ENCODE data around the gene NAA25.

The NAA25 gene

DNA sequence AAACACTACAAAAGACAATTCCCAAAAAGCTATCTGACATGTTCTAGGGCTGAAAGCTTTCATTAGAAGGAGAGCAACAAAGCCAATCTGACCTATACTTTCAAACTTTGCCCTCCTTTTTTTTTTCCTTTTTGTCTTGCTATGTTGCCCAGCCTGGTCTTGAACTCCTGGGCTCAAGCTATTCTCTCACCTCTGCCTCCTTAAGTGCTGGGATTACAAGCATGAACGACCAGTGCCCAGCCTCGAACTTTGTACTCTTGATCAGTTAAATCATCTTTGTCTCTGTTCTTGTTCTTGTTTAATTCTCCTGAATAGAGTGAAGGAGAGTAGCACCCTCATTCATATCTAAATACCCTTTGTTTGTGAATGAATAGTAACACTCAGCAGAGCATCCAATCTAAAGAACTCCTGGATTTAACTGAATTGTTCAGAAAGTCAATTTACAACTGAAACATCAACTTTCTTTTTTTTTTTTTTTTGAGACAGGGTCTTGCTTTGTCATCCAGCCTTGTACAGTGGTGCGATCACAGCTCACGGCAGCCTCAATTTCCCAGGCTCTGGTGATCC lies 73.3 kb downstream of the NAA25 start:
- H3K9me3 Mint-ChIP-seq, result no peaks in the 10 kb centered on the region
- peaks cover 25% of the 10 kb centered on the region for H3K36me3 Mint-ChIP-seq
- H3K27me3 Mint-ChIP-seq, result no peaks in the 10 kb centered on the region
- H3K27ac Mint-ChIP-seq, result peak overlapping the region; percentile 30
- H3K4me3 Mint-ChIP-seq, result no peak overlapping the region
- H3K4me1 Mint-ChIP-seq, result no peaks in the 10 kb centered on the region

DNA sequence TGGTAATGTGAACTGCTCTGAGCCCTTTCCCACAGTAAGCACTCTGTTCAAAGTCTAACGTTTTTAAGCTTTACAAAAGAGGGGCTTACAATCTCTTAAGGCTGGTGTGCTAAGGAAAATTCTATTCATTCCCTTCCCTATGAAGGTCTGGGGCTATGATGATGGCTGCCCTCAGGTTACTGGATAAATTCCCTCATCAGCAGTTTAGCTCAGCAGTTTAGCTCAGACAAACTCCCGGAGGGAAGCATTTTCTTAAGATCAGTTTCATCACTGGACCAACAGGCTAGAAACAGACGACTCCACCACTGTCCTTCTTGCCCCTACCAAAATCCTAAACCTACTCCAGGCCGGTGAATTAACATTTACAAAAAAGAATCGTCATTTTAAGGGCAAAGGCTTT lies 76.3 kb downstream of the NAA25 start:
- Mint-ChIP-seq H3K9me3 (no peaks in the 10 kb centered on the region), H3K36me3 (peaks cover 25% of the 10 kb centered on the region), H3K4me1 (peaks cover 8% of the 10 kb centered on the region), H3K4me3 (no peak overlapping the region), H3K27me3 (no peaks in the 10 kb centered on the region), H3K27ac (no peak overlapping the region)

DNA sequence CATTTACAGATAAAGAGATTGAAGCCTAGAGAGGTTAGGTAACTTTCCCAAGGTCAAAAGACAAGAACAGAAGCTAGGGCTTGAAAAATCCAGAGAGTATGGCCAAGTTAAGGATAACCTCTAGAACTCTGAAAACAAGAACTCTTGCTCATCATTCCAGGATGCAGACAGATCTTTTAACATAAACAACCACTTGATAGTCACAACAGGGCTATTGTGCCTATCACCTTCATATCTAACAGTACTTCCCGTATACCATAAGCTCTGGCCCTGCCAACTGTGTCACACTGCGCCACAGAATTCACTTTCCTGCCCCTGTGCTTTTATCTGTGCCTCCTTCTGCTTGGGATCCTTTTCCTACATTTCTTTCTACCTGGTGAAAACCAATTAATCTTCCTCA lies 77.1 kb downstream of the NAA25 start:
- Mint-ChIP-seq H3K36me3 (peaks cover 24% of the 10 kb centered on the region), H3K27ac (peak overlapping the region; percentile 7), H3K9me3 (no peaks in the 10 kb centered on the region), H3K4me1 (peaks cover 13% of the 10 kb centered on the region), H3K27me3 (no peaks in the 10 kb centered on the region), H3K4me3 (no peak overlapping the region)

DNA sequence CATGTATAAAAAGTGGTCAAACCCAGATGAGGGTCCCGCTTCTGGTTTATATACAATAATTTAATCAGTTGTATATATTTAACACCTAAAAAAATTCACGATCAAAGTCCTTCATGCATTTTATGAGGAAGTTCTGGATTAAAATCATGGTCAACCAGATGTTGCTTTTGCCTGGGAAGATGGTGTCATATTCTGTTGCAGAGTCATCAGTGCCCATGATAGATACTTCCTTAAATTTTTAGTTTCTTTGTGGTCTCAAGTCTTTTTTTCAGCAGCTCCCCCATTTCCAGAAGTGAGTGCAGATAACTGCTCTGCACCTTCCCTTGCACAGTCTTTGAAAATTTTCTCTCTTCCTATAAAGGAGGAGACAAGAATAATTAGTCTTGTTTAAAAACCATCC lies 79.3 kb downstream of the NAA25 start:
- Mint-ChIP-seq H3K9me3 (no peaks in the 10 kb centered on the region), H3K4me3 (no peak overlapping the region), H3K27me3 (no peaks in the 10 kb centered on the region), H3K36me3 (peaks cover 21% of the 10 kb centered on the region), H3K27ac (peak overlapping the region; percentile 59), H3K4me1 (peaks cover 25% of the 10 kb centered on the region)

DNA sequence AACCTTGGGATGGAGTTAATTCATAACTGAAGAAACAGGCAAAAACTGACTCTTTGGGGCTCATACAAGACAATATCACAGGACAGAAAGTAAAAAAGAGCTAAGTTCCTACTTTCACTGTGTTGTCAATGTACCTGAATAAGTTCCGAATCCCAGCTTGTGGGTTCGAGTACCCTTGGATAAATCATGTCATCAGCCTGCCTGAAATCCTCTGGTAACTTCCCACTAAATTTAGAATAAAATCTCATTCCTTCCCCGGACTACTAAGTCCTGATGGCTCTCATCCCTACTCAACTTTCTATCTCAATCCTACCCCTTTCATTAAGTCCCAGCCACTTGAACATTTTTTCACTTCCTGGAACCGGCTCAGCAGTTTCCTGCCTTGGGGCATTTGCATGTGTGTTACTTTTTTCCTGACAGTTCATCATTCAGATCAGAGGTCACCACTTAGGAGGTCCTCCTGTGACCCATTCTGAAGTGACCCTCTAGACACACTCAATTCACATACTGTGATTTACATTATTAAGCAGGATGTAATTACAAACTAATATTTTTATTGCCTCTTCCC lies 82.7 kb downstream of the NAA25 start:
- Mint-ChIP-seq H3K4me3 (peak overlapping the region; percentile 47), H3K4me1 (peaks cover 39% of the 10 kb centered on the region), H3K27me3 (no peaks in the 10 kb centered on the region), H3K36me3 (peaks cover 19% of the 10 kb centered on the region), H3K9me3 (no peaks in the 10 kb centered on the region), H3K27ac (peak overlapping the region; percentile 85)

DNA sequence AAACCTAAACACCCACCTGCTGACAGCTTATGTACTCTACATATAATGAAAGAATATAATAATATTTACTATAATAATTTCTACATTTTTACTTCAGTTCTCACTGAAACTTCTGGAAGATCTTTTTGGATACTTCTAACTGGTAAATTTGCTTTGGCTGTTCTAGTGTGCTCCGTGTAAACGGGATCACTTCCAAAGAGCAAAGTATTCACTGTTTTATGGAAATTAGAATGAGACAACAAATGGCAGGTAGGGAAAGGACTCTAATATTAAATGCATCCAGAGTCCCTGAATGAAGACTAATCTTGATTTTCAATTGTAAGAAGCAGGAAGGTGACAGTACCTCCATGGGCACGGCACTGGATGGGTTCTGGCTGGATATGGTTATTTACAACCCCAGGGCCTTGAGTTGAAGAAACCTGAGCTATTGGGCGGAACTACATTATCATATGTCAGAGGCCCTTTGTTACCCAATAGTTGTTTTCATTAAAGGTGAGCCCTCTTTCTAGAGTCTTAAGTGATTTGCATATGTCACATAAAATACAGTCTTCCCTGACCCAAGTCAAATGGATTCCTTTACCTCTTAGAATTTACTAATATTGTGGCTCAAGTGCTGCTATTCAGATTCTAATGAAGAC lies 84.7 kb downstream of the NAA25 start:
- no peaks in the 10 kb centered on the region for H3K27me3 Mint-ChIP-seq
- H3K36me3 Mint-ChIP-seq, result peaks cover 13% of the 10 kb centered on the region
- H3K27ac Mint-ChIP-seq, result no peak overlapping the region
- no peak overlapping the region for H3K4me3 Mint-ChIP-seq
- H3K4me1 Mint-ChIP-seq, result peaks cover 53% of the 10 kb centered on the region
- H3K9me3 Mint-ChIP-seq, result no peaks in the 10 kb centered on the region

DNA sequence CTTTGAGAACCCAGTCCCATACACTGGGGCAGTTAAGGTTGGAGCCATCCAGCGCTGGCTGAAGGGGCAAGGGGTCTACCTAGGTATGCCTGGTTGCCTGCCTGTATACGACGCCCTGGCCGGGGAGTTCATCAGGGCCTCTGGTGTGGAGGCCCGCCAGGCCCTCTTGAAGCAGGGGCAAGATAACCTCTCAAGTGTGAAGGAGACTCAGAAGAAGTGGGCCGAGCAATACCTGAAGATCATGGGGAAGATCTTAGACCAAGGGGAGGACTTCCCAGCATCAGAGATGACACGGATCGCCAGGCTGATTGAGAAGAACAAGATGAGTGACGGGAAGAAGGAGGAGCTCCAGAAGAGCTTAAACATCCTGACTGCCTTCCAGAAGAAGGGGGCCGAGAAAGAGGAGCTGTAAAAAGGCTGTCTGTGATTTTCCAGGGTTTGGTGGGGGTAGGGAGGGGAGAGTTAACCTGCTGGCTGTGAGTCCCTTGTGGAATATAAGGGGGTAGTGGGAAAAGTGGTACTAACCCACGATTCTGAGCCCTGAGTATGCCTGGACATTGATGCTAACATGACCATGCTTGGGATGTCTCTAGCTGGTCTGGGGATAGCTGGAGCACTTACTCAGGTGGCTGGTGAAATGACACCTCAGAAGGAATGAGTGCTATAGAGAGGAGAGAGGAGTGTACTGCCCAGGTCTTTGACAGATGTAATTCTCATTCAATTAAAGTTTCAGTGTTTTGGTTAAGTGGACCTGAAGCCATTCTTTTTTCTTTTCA lies 86.2 kb downstream of the NAA25 start:
- Mint-ChIP-seq H3K27ac (peak overlapping the region; percentile 6), H3K4me3 (no peak overlapping the region), H3K27me3 (no peaks in the 10 kb centered on the region), H3K36me3 (peaks cover 14% of the 10 kb centered on the region), H3K4me1 (peaks cover 60% of the 10 kb centered on the region), H3K9me3 (no peaks in the 10 kb centered on the region)

DNA sequence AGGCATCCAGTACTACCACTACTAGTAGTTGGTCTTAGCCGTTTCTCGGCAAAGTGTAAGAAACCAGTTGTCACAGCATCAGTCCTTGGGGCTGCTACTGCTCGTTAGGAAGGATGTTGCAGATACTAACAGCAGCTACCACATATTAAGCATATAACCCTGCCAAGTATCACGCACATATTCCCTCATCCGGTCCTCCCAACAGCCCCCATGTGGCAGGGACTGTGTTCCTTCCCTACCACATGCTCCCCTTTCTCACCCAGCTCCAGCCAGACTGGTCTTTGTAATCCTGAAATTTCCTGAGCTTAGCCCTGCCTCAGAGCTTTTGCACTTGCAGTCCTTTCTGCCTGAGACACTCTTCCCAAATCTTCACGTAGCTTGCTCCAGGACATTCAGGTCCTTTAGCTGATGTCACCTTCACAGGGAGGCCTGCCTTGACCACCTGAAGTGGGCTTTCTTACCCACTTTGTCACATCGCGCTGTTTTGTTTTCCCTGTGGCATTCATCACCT lies 87.6 kb downstream of the NAA25 start:
- Mint-ChIP-seq H3K27ac (peak overlapping the region; percentile 66), H3K27me3 (no peaks in the 10 kb centered on the region), H3K36me3 (peaks cover 18% of the 10 kb centered on the region), H3K4me3 (no peak overlapping the region), H3K9me3 (peaks cover 3% of the 10 kb centered on the region), H3K4me1 (peaks cover 61% of the 10 kb centered on the region)

DNA sequence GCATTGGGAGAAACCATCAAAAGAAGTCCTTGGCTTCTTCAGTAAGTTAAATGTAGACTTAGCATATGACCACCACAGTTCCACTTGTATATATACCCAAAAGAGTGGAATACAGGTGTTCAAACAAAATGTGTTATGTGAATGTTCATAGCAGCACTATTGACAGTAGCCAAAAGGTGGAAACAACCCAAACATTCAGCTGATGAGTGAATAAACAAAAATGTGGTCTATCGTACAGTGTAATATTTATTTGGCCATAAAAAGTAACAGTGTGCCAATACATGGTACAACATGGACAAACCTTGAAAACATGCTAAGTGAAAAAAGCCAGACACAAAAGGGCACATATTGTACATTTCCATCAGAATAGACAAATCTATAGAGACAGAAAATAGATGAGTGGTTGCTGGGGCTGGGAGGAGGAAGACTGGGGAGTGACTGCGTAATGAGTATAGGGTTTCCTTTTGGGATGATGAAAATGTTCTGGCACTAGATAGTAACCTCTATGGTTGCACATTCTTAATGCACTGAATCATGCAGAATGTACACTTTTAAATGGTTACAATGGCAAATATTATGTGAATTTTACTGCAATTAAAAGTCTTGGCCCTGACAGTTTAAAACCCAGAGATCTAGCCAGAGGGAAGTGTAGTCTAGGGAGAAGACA lies 89.9 kb downstream of the NAA25 start:
- peaks cover 26% of the 10 kb centered on the region for H3K36me3 Mint-ChIP-seq
- peaks cover 9% of the 10 kb centered on the region for H3K9me3 Mint-ChIP-seq
- peak overlapping the region; percentile 5 for H3K4me3 Mint-ChIP-seq
- H3K27ac Mint-ChIP-seq, result peak overlapping the region; percentile 79
- peaks cover 71% of the 10 kb centered on the region for H3K4me1 Mint-ChIP-seq
- no peaks in the 10 kb centered on the region for H3K27me3 Mint-ChIP-seq

DNA sequence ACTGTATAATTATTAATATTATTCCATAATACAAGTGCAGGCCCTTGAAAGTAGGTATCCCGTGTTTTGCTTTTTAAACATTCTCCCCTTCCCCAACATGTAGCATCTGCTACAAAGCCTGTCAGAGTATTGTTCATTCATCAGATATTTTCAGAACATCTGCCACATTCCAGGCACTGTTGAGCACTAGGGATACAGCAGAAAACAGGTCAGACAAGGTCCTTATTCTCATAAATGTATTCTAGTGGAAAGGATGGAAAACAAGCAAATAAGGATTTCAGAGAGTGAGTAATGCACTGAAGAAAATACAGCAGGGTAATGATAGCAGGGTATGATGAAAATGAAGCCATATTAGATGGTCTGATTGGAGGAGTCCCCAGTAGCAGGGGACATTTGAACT lies 91.5 kb downstream of the NAA25 start:
- Mint-ChIP-seq H3K9me3 (peaks cover 9% of the 10 kb centered on the region), H3K27ac (no peak overlapping the region), H3K36me3 (peaks cover 24% of the 10 kb centered on the region), H3K4me1 (peaks cover 69% of the 10 kb centered on the region), H3K27me3 (no peaks in the 10 kb centered on the region), H3K4me3 (no peak overlapping the region)

DNA sequence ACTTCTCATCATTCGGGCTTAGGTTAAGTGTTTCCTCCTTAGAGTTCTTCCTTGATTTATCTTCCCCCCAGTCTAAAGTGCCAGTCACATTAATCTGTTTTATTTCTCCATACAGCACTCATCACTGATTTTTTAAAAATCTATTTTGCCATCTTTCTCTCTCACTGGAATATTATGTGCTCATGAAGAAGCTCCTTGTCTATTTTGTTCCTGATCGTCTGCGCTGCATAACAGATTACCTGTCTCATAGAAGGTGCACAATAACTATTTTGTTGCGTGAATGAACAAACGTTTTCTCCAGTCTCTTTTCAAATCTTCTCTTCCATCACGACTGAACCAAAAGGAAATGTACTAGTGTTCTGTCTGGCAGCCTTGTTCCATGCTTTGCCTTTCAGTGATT lies 92.6 kb downstream of the NAA25 start:
- H3K36me3 Mint-ChIP-seq, result peaks cover 27% of the 10 kb centered on the region
- peak overlapping the region; percentile 81 for H3K4me3 Mint-ChIP-seq
- H3K4me1 Mint-ChIP-seq, result peaks cover 74% of the 10 kb centered on the region
- H3K9me3 Mint-ChIP-seq, result peaks cover 9% of the 10 kb centered on the region
- peak overlapping the region; percentile 76 for H3K27ac Mint-ChIP-seq
- no peaks in the 10 kb centered on the region for H3K27me3 Mint-ChIP-seq

DNA sequence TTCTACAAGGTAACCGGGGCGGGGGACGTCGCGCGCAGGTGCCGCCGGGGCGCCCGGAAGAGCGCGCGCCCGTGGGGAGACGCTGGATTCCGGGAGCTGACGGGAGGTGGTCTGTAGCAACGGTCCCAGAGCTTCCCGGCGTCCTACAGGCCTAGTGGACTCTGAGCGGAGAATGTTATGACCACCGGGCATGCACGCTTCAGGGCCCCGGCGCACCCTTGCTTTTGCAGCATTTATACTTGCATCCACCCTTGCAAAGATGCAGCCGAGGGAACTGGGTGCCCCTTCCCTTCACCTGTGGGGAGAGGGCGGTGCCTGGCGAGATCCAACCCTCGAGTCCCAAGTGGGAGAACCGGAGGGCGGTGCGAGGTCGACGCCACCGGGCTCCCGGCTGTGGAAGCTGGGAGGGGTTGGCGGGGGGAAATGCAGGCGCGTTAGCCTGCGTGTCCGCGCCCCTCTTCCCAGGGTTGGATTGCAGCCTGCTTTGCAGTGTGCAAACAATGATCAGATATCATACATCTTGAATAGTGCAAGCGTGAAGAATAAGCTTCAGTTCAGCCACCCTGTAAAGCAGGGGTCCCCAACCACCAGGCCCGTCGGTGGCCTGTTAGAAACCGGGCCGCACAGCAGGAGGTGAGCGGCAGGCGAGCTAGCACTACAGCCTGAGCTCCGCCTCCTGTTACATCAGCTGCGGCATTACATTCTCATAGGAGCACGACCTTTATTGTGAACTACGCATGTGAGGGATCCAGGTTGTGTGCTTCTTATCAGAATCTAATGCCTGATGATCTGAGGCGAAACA lies 94.8 kb downstream of the NAA25 start:
- Mint-ChIP-seq H3K36me3 (peaks cover 29% of the 10 kb centered on the region), H3K9me3 (peaks cover 9% of the 10 kb centered on the region), H3K4me1 (peaks cover 68% of the 10 kb centered on the region), H3K27me3 (no peaks in the 10 kb centered on the region), H3K27ac (peak overlapping the region; percentile 93), H3K4me3 (peak overlapping the region; percentile 87)

DNA sequence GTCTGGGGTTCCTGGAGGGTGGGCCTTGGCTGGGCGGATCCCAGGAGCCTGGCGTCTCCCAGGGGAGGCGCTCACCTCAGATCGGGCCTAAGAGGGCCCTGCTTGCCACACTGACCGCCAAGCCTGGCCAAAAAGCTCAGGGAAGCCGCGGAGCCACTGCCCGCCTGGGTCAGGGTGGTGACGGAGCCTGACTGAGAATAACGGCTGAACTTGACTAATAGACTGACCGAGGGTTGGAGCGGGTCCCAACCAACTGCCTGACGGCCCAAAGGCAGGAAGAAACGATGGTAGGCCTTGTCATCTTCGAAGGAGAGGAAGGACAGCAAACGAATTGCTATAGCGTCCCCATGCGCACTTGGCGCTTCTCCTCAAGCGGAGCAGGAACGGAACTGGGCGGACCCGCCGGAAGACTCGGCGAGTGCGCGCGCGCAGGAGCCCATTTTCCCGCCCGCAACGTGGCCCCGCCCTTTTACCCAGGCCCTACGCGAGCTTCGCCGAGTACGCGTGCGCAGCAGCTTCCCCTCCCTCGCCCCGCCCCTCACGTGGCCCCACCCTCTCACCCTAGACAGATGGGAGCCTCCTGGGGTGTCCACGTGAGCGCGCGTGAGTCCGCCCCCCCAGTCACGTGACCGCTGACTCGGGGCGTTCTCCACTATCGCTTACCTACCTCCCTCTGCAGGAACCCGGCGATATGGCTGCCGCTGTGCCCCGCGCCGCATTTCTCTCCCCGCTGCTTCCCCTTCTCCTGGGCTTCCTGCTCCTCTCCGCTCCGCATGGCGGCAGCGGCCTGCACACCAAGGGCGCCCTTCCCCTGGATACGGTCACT lies 95.6 kb downstream of the NAA25 start, which contains the start of the genes ERP29 and TMEM116:
ERP29 (plus strand) TSS at position 652 of the 826 bp plus-strand sequence; CDS start at position 692, 40 bp downstream.
TMEM116 (minus strand) TSS at position 391 of the 826 bp plus-strand sequence. CDS start 7,895 bp downstream, outside the sequence.
- Mint-ChIP-seq H3K4me1 (peaks cover 60% of the 10 kb centered on the region), H3K36me3 (peaks cover 25% of the 10 kb centered on the region)

DNA sequence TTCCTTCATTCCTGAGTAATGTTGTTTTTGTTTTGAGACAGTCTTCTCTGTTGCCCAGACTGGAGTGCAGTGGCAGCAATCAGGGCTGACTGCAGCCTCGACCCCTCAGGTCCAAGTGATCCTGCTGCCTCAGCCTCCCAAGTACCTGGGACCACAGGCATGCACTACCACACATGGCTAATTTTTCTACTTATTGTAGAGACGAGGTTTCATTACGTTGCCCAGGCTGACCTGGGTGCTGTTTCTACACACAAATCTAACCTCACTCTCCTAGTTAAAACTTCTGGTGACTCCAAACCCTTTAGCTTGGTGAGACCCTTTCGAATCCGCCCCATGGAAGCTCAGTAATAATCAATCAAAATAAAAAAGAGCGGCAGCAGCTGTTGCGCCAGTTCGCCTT lies 96.9 kb downstream of the NAA25 start:
- Mint-ChIP-seq H3K4me1 (peaks cover 52% of the 10 kb centered on the region), H3K36me3 (peaks cover 25% of the 10 kb centered on the region), H3K4me3 (peak overlapping the region; percentile 87), H3K27me3 (no peaks in the 10 kb centered on the region), H3K27ac (peak overlapping the region; percentile 99), H3K9me3 (peaks cover 9% of the 10 kb centered on the region)

More for the DNA sequence above, 95.6 kb downstream of the NAA25 start, which contains the start of the genes ERP29 and TMEM116:
- H3K9me3 Mint-ChIP-seq, result peaks cover 9% of the 10 kb centered on the region
- peak within 1 kb of the TSS; percentile 99 for H3K27ac Mint-ChIP-seq
- no peaks in the 10 kb centered on the region for H3K27me3 Mint-ChIP-seq
- peak within 1 kb of the TSS; percentile 87 for H3K4me3 Mint-ChIP-seq
